Measurements from ENCODE around the gene AGTRAP.

Gene AGTRAP, protein sequence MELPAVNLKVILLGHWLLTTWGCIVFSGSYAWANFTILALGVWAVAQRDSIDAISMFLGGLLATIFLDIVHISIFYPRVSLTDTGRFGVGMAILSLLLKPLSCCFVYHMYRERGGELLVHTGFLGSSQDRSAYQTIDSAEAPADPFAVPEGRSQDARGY

GRCh38 chr1:11735854-11736745 is at the start of gene AGTRAP:
Gene AGTRAP, plus strand, starts transcription at chr1:11736136. Its CDS starts 73 bp downstream, at chr1:11736209.
- peak; percentile 92 for DNase-seq

- no peak for DNase-seq
Measured at GRCh38 chr1:11688506-11688905, 47.4 kb upstream of the AGTRAP start.

- DNase-seq: peak; percentile 91
Measured at GRCh38 chr1:11690397-11691301, 45.3 kb upstream of the AGTRAP start.

DNA sequence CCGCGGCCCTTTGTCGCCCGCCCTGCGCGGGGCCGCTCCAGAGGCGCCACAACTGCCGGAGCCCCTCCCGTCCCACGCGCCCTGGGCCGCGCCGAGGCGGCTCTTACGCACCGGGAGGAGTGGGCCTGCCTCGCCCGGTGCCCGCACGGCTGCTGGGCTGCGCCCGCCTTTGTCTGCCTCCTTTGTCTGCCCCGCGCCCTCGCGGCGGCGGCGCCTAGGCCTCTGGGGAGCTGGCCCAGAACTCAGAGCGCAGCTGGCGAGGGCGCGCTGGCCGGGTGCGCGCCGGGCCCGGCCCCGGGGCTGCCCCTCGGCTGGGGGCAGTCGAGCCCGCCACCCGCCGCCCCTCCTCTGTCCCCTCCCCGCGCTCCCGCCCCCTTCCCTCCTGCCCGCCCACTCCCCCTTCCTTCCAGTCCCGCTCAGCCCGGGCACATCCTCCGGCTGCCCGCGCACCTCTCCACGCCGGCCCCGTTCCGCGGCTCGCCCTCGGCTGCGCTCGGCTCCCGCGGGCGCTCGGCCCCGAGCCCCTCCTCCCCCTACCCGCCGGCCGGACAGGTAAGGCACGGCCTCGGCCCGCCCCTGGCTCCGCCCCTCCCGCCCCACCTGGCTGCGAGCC is 44.5 kb upstream of the AGTRAP start, which contains the start of gene DRAXIN:
Gene DRAXIN (plus strand): TSS at position 409 of the 613 bp plus-strand sequence. CDS start 14,549 bp downstream, outside the sequence.
- DNase-seq: peak; percentile 88

DNA sequence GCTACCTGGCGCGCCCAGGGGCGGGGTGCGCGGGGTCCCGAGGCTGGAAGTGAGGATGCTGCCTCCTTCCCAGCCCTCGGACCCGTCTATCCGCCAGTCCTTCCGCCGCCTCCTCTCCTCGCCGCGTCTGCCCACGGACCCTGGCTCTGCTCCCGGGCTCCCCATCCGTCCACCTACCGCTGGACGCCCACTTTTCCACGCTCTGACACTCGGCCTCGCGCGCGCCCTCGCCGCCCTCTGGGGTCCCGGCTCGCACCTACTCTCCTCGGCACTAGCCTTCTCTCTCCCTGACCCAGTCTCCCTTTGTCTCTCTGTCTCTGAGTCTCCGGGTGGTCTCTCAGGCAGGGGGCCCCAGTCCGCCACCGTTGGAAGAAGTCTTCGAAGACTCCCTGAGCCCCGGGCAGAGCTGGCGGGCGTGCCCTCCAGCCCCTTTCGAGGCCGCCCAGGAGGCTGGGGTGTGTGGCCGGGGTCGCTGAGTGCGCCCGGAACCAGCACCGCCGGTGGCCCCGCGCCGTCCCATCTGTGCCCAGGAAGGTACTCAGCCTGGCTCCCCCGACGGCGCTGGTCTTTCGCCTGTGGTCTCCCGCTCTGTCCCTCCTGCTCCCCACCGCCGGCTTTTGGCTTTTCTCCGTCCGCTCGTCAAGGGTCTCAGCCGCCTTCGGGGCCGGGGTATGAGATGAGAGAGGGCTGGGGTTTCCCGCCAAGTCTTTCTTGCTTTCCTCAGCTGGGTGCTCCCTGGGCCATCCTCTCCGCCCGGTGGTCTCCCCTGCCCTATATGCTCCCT is 43.8 kb upstream of the AGTRAP start:
- peak; percentile 67 for DNase-seq

GRCh38 chr1:11693024-11693590 is 42.8 kb upstream of the AGTRAP start:
- peak; percentile 46 for DNase-seq

DNA sequence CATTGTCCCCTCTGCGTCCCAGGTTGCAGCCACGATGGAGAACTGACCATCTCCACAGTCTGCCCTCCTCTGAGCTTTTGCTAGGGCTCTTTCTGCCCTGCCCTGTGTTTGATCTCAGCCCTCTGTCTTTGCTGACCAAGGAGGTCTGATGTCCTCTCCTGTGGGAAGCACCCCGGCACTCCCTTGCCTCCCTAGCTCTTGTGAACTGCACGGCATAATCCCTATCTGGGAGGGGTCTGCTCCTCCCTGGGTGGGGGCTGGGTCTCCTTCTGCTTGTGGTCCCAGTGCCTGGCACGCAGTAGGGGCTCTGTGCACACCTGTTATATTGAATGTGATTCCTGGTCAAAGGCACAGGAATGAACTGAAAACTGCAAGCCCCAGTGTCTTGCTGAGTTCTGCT is 42.0 kb upstream of the AGTRAP start:
- DNase-seq: no peak

- DNase-seq: no peak
Measured at GRCh38 chr1:11695861-11696260, 40.1 kb upstream of the AGTRAP start.

DNA sequence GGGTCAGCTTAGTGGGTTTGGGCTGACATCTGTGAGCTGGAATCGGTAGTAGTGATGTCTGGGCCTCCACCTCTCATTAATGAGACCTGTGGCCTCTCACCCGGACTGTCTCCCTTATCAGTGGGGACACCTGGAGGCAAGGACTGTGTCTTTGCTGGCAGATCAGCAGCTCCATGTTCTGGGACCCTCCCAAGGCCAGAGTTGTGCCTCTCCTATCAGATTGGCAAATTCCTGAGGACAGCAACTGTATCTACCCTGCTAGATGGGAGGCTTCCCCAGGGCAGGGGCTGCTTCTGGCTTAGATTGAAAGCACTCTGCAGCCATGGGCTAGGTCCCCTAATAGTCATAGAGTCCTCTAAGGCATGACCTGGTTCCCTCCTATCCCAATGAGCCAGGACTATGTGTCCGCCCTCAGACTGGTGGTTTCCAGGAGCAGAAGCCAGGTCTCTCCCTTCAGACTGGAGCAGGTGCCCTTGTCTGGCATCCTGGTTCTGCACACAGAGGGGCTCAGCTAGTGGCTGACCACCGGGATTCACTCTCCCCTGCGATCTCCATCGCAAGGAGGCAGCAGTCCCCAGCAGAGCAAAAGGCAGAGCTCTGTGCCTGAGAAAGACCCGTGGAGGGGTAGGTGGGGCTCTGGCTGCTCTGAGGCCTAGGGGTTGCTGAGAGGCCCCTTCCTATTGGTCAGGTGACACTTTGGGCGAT is 38.6 kb upstream of the AGTRAP start:
- DNase-seq: no peak

- no peak for DNase-seq
Measured at GRCh38 chr1:11697893-11698210, 38.1 kb upstream of the AGTRAP start.

DNA sequence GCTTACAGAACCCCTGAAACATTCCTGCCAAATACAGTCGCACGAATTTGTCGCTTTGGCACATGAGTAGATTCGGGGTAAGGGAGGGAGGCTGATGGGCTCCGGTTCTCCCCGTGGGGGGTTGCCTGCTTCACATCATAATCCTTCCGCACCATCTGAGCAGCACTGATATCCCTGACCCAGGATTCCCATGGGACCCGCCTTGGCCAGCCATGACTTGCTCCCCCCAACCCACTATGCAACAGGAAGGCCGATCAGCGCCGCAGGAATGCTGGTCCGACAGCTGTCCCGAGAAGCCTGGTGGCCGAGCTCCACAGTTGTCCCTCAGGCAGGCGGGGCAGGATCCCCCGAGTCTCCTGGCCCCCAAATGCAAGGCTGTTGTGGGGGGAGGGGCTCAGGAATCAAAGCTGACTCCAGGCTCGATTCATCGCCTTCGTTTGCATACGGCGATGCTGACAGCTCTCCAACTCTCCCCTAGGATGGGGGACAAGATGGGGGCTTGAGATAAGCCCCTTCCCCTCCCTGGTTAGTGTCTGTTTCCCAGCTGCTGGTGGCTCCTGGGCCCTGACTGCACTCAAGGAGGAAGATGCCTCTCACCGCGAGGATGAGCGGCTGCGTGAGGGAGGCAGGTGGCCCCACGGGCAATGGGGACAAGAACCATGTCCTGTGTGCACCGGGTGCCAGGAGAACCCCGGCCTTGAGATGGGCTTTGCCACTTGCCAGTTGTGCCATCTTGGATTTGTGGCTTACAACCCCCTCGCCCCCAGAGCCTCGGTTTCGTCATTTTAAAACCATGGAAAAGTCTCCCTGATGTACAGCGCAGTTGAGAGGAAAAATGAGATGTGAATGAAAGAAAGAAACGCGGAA is 35.1 kb upstream of the AGTRAP start:
- peak; percentile 82 for DNase-seq

GRCh38 chr1:11701551-11701961 is 34.4 kb upstream of the AGTRAP start:
- DNase-seq: peak; percentile 72

DNA sequence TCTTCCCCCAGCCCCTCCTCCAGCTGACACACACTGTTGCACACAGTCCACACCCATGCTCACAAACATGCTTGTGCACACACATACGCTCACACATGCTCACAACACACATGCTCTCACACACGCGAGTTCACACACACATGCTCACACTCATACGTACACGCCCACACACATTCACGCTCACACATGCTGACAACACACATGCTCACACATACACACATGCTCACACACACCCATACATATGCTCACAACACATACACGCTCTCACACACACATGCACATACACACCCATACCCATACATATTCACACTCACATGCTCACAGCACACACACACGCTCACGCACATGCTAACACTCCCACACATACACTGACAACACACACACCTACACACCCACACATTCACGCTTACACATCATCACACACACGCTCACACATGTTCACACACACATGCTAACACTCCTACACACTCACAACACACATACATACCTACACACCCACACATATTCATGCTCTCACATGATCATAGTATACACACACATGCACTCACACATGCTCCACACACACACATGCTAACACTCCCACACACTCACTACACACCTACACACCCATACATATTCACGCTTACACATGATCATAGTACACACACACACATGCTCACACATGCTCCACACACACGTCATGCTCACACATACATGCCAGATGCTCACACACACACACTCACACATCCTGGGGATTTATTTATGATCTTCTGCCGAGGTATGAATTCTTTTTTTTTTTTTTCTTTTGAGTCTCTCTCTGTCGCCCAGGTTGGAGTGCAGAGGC is 33.7 kb upstream of the AGTRAP start:
- no peak for DNase-seq

DNA sequence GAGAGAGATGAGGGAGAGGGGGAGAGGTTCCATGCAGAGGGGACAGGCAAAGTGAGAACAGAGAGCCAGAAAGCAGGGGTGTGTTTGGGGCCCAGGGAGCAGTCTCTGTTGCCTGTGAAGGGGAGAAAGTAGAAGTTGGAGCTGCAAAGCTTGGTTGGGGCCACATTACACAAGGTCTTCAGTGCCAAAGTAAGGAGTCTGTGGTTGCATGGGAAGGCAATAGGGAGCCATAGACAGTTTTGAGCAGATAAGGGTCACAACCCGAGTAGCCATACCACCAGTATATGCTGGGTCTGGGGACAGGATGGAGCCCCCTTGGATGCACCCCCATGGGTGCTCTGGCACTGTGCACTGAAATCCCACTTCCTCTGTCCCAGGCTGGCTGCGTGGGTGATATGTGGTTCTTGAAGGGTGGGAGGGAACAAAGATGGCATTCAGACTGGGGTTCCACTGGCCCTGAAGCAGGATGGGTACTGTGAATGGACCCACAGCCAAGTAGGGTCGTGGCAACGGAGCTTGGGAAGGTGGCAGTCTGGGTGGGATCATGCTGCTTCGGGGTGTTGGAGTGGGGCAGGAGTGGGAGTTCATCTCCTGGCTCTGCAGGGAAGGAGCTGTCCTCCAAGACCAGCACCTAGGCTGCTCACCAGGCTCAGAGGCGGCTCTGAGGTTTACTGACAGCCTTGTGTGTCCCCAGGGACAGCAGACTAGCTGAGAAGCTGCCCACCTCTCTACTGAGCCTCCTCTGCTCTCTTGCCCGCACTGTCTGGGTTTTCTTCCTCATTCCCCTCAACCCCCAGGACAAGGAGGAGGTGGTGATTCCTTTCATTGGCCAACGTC is 32.4 kb upstream of the AGTRAP start:
- no peak for DNase-seq

- DNase-seq: peak; percentile 61
Measured at GRCh38 chr1:11704194-11704529, 31.8 kb upstream of the AGTRAP start.

DNA sequence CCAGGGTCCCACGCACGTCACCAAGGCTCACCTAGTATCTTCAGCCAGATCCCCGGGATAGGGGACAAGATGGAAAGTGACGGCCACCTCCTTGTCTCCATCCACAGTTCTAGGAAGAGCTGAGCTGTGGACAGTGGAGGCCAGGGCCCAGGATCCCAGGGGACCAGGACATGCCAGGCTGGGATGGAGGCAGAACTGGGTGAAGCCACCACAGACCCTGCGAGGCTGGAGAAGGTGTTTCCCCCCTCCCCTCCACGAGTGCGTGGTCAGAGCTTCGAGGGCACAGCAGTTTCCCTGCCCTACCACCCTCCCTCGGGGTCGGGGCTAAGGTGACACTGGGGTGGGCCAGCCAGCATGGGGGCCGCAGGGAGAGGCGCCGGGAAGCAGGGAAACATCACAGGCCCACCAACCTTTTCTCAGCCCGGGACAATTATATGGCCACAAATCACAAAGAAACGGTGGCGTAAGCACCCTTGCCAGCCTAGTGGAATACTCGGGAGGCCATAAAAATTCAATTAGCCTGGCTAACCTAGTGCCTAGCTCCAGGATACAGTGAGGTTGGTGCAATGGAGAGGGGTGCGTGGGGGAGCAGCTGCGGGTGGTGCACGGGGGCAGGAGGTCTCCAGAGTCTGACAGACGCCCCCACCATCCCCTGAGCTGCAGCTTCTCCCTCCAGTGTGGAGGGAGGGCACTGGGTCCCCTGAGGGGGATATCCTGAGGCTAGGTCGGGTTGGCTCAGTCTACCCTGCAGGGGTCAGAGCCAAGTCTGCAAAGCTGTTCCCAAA is 31.1 kb upstream of the AGTRAP start:
- DNase-seq: no peak

DNA sequence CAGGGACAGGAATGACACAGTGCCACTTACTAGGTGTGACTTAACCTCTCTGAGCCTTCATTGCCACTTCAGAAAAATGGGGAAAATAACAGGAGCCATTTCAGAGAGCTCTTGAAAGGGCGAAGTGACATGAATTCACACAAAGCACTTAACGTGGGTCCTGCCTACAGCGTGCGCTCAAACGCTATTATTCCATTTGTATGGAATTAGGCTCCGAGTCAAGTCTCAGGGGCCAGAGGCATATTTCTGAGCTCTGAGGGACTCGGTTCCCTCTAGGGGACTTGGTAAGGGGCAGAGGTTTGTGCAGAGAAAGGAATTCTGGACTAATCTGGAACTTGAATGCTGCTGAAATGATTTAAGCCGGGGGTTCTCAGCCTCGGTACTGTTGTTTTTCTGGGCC is 30.3 kb upstream of the AGTRAP start:
- DNase-seq: no peak
